SK-N-SH (cell line): ENCODE measurements around the gene COX5A.

Experiments
- SIN3A ChIP-seq: IDR thresholded peaks from 2 replicates; pipeline ENCODE4 v1.6.1; 2012; ENCODE audit warnings: low read depth, mild to moderate bottlenecking, low read length, moderate library complexity, borderline replicate concordance
- TF ChIP-seq, protein P1 (sequence below): fragments of 200-600 bp; sonication (generic); IDR thresholded peaks from 2 replicates; pipeline ENCODE4 v1.6.1; 2017; ENCODE audit warnings: antibody characterized with exemption, mild to moderate bottlenecking, moderate library complexity
- TF ChIP-seq, protein P2 (sequence below): IDR thresholded peaks from 2 replicates; pipeline ENCODE4 v1.6.1; 2012; ENCODE audit warnings: mild to moderate bottlenecking, low read depth, low read length, moderate library complexity

DNA sequence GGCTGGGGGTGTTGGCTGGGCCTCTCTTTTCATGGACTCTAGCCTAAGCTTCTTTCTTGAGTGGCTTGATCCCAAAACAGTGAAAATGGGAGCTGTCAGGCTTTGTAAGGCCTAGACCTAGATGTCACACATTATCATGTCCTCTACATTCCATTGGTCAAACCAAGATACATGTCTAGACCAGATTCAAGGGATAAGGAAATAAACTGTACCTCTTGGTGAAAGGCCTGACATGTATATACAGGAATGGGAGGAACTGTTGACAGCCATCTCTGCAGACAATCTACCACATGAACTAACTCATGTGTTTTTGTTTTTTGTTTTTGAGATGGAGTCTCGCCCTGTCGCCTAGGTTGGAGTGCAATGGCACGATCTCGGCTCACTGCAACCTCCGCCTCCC, 29.8 kb upstream of the COX5A start:
- TF ChIP-seq, protein P1, sequence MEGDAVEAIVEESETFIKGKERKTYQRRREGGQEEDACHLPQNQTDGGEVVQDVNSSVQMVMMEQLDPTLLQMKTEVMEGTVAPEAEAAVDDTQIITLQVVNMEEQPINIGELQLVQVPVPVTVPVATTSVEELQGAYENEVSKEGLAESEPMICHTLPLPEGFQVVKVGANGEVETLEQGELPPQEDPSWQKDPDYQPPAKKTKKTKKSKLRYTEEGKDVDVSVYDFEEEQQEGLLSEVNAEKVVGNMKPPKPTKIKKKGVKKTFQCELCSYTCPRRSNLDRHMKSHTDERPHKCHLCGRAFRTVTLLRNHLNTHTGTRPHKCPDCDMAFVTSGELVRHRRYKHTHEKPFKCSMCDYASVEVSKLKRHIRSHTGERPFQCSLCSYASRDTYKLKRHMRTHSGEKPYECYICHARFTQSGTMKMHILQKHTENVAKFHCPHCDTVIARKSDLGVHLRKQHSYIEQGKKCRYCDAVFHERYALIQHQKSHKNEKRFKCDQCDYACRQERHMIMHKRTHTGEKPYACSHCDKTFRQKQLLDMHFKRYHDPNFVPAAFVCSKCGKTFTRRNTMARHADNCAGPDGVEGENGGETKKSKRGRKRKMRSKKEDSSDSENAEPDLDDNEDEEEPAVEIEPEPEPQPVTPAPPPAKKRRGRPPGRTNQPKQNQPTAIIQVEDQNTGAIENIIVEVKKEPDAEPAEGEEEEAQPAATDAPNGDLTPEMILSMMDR: no peak
- no peak for TF ChIP-seq SIN3A
- TF ChIP-seq, protein P2, sequence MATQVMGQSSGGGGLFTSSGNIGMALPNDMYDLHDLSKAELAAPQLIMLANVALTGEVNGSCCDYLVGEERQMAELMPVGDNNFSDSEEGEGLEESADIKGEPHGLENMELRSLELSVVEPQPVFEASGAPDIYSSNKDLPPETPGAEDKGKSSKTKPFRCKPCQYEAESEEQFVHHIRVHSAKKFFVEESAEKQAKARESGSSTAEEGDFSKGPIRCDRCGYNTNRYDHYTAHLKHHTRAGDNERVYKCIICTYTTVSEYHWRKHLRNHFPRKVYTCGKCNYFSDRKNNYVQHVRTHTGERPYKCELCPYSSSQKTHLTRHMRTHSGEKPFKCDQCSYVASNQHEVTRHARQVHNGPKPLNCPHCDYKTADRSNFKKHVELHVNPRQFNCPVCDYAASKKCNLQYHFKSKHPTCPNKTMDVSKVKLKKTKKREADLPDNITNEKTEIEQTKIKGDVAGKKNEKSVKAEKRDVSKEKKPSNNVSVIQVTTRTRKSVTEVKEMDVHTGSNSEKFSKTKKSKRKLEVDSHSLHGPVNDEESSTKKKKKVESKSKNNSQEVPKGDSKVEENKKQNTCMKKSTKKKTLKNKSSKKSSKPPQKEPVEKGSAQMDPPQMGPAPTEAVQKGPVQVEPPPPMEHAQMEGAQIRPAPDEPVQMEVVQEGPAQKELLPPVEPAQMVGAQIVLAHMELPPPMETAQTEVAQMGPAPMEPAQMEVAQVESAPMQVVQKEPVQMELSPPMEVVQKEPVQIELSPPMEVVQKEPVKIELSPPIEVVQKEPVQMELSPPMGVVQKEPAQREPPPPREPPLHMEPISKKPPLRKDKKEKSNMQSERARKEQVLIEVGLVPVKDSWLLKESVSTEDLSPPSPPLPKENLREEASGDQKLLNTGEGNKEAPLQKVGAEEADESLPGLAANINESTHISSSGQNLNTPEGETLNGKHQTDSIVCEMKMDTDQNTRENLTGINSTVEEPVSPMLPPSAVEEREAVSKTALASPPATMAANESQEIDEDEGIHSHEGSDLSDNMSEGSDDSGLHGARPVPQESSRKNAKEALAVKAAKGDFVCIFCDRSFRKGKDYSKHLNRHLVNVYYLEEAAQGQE: no peak
